Measurements from ENCODE around the gene KLHL18.
"Not testable (repeated sequence)": the region's sequence is repeated elsewhere in the genome, so short reads cannot be mapped to it uniquely, and the experiment has no call there.

KLHL18 gene

GRCh38 chr3:47282424-47283192, at the start of gene KLHL18, which contains the start of gene KIF9:
KLHL18 (plus strand) TSS chr3:47282944; CDS start chr3:47282966, 22 bp downstream.
KIF9 (minus strand) TSS chr3:47282799; CDS start chr3:47277374, 5,425 bp downstream.
- peak; percentile 94 for DNase-seq (ENCODE audit: low spot score)

GRCh38 chr3:47238017-47238416, 44.7 kb upstream of the KLHL18 start:
- DNase-seq (ENCODE audit: low spot score): no peak

GRCh38 chr3:47239929-47240328, 42.8 kb upstream of the KLHL18 start:
- DNase-seq (ENCODE audit: low spot score): no peak

GRCh38 chr3:47243419-47244147, 39.2 kb upstream of the KLHL18 start:
- no peak for DNase-seq (ENCODE audit: low spot score)

GRCh38 chr3:47244531-47245100, 38.1 kb upstream of the KLHL18 start:
- DNase-seq (ENCODE audit: low spot score): no peak

GRCh38 chr3:47245271-47245670, 37.5 kb upstream of the KLHL18 start:
- DNase-seq (ENCODE audit: low spot score): no peak

- no peak for DNase-seq (ENCODE audit: low spot score)
These were observed 35.3 kb upstream of the KLHL18 start for GRCh38 chr3:47247131-47248064.

GRCh38 chr3:47250309-47251060, 32.3 kb upstream of the KLHL18 start:
- no peak for DNase-seq (ENCODE audit: low spot score)

GRCh38 chr3:47251085-47251484, 31.7 kb upstream of the KLHL18 start:
- DNase-seq (ENCODE audit: low spot score): not testable (repeated sequence)

- DNase-seq (ENCODE audit: low spot score): no peak
These were observed 31.1 kb upstream of the KLHL18 start for GRCh38 chr3:47251689-47252088.

GRCh38 chr3:47256331-47256730, 26.4 kb upstream of the KLHL18 start:
- not testable (repeated sequence) for DNase-seq (ENCODE audit: low spot score)

GRCh38 chr3:47259114-47259513, 23.6 kb upstream of the KLHL18 start:
- DNase-seq (ENCODE audit: low spot score): no peak

- no peak for DNase-seq (ENCODE audit: low spot score)
These were observed 22.1 kb upstream of the KLHL18 start for GRCh38 chr3:47260605-47261004.

- DNase-seq (ENCODE audit: low spot score): no peak
These were observed 21.4 kb upstream of the KLHL18 start for GRCh38 chr3:47261301-47261700.

GRCh38 chr3:47265008-47265407, 17.7 kb upstream of the KLHL18 start:
- no peak for DNase-seq (ENCODE audit: low spot score)

GRCh38 chr3:47265725-47266428, 16.9 kb upstream of the KLHL18 start:
- no peak for DNase-seq (ENCODE audit: low spot score)

GRCh38 chr3:47266709-47267489, 15.8 kb upstream of the KLHL18 start:
- DNase-seq (ENCODE audit: low spot score): no peak

- no peak for DNase-seq (ENCODE audit: low spot score)
These were observed 15.3 kb upstream of the KLHL18 start for GRCh38 chr3:47267490-47267824.

- DNase-seq (ENCODE audit: low spot score): no peak
These were observed 12.2 kb upstream of the KLHL18 start for GRCh38 chr3:47270526-47270925.

- DNase-seq (ENCODE audit: low spot score): no peak
These were observed 9.2 kb upstream of the KLHL18 start for GRCh38 chr3:47273564-47273963.
